ENCODE measurements around the gene APLP2. TPM values are rescaled to one million over a fixed set of nuclear protein-coding genes. Genes with fewer than 3 reads are reported as not detected.
"Not testable (repeated sequence)": the region's sequence is repeated elsewhere in the genome, so short reads cannot be mapped to it uniquely, and the experiment has no call there.

The APLP2 gene
- total RNA-seq, 1 donor from 2014 or later = 57.2 TPM

DNA sequence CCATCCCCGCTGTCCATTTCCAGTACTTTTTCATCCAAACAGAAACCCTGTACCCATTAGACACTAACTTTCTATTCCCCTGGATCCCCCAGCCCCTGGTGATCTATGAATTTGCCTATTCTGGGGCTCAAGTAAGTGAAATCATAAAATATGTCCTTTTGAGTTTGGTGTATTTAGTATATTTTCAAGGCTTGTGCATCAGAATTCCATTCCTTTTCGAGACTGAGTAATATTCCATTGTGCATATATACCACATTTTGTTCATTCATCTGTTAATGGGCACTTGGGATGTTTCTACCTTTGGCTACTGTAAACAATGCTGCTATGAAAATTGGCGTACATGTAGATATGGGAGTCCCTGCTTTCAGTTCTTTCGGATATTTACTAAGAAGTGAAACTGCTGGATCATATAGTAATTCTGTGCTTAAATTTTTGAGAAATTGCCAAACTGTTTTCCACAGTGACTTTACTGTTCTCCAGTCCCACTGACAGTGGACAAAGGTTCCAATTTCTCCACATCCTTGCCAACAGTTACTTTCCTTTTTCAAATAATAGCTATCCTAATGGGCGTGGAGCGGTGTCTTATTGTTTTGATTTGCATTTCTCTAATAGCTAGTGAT, 16.1 kb downstream of the APLP2 start:
- Mint-ChIP-seq H3K36me3 (ENCODE audit: low read depth) (no peaks in the 10 kb centered on the region), H3K4me3 (ENCODE audit: low read depth) (no peak overlapping the region), H3K4me1 (ENCODE audit: low read depth) (peaks cover 6% of the 10 kb centered on the region), H3K27me3 (ENCODE audit: low read depth) (peaks cover 13% of the 10 kb centered on the region), H3K9me3 (no peaks in the 10 kb centered on the region), H3K27ac (no peak overlapping the region)
- intact Hi-C loops (cut with micrococcal nuclease) = no loop called here
- DNase-seq (ENCODE audit: low spot score) = no peak

- DNase-seq (ENCODE audit: low spot score) = no peak
- Mint-ChIP-seq H3K27ac (no peak overlapping the region), H3K9me3 (no peaks in the 10 kb centered on the region), H3K4me1 (ENCODE audit: low read depth) (peaks cover 6% of the 10 kb centered on the region), H3K4me3 (ENCODE audit: low read depth) (no peak overlapping the region), H3K36me3 (ENCODE audit: low read depth) (no peaks in the 10 kb centered on the region), H3K27me3 (ENCODE audit: low read depth) (peaks cover 13% of the 10 kb centered on the region)
- intact Hi-C loops (cut with micrococcal nuclease) = no loop called here
Observed at GRCh38 chr11:130086669-130087068, 17.0 kb downstream of the APLP2 start.

DNA sequence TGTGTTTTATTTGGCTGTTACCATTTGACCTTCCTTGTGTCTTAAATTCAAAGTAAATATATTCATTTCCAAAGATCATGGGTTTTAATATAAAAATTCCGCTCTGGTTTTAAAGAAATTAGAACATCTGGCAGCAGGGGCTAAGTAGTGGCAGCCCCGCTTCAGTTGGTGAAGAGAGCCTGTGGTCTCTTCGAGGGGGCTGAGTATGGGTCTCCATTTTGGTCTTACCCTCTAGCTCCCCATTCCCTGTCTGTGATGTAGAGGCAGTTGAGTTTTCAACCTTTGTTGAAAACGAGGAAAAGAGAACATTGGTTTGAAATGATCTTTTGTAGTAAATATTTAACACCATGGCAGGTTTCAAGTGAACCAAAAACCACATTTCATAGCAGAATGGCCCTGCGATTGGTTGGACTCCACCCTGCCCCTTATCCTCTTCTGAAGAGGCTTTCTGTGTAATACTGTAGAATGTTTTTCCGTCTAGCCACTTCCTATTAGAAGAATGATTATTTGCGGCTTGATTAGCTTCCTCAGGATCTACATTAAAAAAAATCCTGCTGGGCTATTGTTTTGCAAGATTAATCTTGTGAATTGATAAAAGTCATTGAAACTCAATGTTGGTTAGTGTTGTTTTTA, 17.7 kb downstream of the APLP2 start:
- intact Hi-C loops (cut with micrococcal nuclease) = no loop called here
- H3K27me3 Mint-ChIP-seq (ENCODE audit: low read depth) = peaks cover 13% of the 10 kb centered on the region

DNA sequence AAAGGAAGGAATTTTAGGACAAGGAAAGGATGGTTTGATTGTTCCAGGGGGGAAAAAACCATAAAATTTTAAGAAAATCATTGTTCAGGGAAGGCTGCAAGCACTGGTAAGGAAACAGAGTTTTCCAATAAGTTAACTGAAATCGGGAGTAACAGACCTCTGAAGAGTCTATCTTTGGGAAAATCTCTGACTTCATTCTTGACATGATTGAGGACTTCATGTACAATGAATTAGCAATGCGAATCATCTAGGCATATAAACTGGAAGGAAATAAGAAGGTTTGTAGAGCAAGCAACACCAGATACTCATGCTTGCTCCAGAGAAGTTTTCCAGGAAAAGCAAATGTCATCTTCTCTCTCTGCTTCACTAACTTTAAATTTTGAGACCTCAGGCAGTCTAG, 18.5 kb downstream of the APLP2 start:
- no peak for DNase-seq (ENCODE audit: low spot score)
- H3K27me3 Mint-ChIP-seq (ENCODE audit: low read depth) = peaks cover 13% of the 10 kb centered on the region
- intact Hi-C loops (cut with micrococcal nuclease) = no loop called here
- H3K27ac Mint-ChIP-seq = no peak overlapping the region
- H3K4me1 Mint-ChIP-seq (ENCODE audit: low read depth) = peaks cover 6% of the 10 kb centered on the region
- H3K4me3 Mint-ChIP-seq (ENCODE audit: low read depth) = no peak overlapping the region
- no peaks in the 10 kb centered on the region for H3K9me3 Mint-ChIP-seq
- H3K36me3 Mint-ChIP-seq (ENCODE audit: low read depth) = no peaks in the 10 kb centered on the region

More for the DNA sequence above, 17.7 kb downstream of the APLP2 start:
- Mint-ChIP-seq H3K27ac (no peak overlapping the region), H3K36me3 (ENCODE audit: low read depth) (no peaks in the 10 kb centered on the region), H3K4me3 (ENCODE audit: low read depth) (no peak overlapping the region), H3K9me3 (no peaks in the 10 kb centered on the region), H3K4me1 (ENCODE audit: low read depth) (peaks cover 6% of the 10 kb centered on the region)
- no peak for DNase-seq (ENCODE audit: low spot score)

- H3K4me3 Mint-ChIP-seq (ENCODE audit: low read depth) = no peak overlapping the region
- H3K27me3 Mint-ChIP-seq (ENCODE audit: low read depth) = peaks cover 13% of the 10 kb centered on the region
- no peaks in the 10 kb centered on the region for H3K9me3 Mint-ChIP-seq
- intact Hi-C loops (cut with micrococcal nuclease) = no loop called here
- no peaks in the 10 kb centered on the region for H3K36me3 Mint-ChIP-seq (ENCODE audit: low read depth)
- H3K4me1 Mint-ChIP-seq (ENCODE audit: low read depth) = peaks cover 6% of the 10 kb centered on the region
- DNase-seq (ENCODE audit: low spot score) = no peak
- H3K27ac Mint-ChIP-seq = no peak overlapping the region
Observed at GRCh38 chr11:130088919-130089673, 19.4 kb downstream of the APLP2 start.

DNA sequence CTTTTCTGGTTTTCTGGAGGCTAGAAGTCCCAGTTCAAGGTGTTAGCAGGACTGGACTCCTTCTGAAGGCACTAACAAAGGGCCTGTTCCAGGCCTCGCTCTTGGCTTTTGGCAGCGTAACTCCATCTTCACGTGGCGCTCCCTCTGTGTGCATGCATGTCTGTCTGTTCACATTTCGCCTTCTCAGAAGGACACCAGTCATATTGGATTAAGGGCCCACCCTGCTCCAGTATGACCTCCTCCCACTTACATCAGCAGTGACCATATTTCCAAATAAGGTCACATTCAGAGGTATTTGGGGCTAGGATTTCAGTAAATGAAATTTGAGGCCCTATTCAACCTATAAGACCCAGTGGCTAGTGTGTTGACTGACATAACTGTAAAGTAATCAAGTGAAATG, 20.0 kb downstream of the APLP2 start:
- Mint-ChIP-seq H3K27me3 (ENCODE audit: low read depth) (peaks cover 12% of the 10 kb centered on the region), H3K36me3 (ENCODE audit: low read depth) (no peaks in the 10 kb centered on the region), H3K9me3 (no peaks in the 10 kb centered on the region), H3K4me3 (ENCODE audit: low read depth) (no peak overlapping the region), H3K4me1 (ENCODE audit: low read depth) (peaks cover 6% of the 10 kb centered on the region), H3K27ac (no peak overlapping the region)
- DNase-seq (ENCODE audit: low spot score) = no peak
- intact Hi-C loops (cut with micrococcal nuclease) = no loop called here

- H3K36me3 Mint-ChIP-seq (ENCODE audit: low read depth); H3K9me3 Mint-ChIP-seq; H3K27ac Mint-ChIP-seq; intact Hi-C loops (cut with micrococcal nuclease); DNase-seq (ENCODE audit: low spot score); H3K4me3 Mint-ChIP-seq (ENCODE audit: low read depth); H3K4me1 Mint-ChIP-seq (ENCODE audit: low read depth): not testable (repeated sequence)
- peaks cover 11% of the 10 kb centered on the region for H3K27me3 Mint-ChIP-seq (ENCODE audit: low read depth)
Observed at GRCh38 chr11:130090517-130090916, 20.8 kb downstream of the APLP2 start.

DNA sequence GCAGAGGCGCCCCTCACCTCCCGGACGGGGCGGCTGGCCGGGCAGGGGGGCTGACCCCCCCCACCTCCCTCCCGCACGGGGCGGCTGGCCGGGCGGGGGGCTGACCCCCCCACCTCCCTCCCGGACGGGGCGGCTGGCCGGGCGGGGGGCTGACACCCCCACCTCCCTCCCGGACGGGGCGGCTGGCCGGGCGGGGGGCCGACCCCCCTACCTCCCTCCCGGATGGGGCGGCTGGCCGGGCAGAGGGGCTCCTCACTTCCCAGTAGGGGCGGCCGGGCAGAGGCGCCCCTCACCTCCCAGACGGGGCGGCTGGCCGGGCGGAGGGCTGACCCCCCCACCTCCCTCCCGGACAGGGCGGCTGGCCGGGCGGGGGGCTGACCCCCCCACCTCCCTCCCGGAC, 21.5 kb downstream of the APLP2 start:
- DNase-seq (ENCODE audit: low spot score); H3K4me1 Mint-ChIP-seq (ENCODE audit: low read depth); H3K4me3 Mint-ChIP-seq (ENCODE audit: low read depth); intact Hi-C loops (cut with micrococcal nuclease); H3K27ac Mint-ChIP-seq; H3K9me3 Mint-ChIP-seq; H3K36me3 Mint-ChIP-seq (ENCODE audit: low read depth): not testable (repeated sequence)
- peaks cover 10% of the 10 kb centered on the region for H3K27me3 Mint-ChIP-seq (ENCODE audit: low read depth)

DNA sequence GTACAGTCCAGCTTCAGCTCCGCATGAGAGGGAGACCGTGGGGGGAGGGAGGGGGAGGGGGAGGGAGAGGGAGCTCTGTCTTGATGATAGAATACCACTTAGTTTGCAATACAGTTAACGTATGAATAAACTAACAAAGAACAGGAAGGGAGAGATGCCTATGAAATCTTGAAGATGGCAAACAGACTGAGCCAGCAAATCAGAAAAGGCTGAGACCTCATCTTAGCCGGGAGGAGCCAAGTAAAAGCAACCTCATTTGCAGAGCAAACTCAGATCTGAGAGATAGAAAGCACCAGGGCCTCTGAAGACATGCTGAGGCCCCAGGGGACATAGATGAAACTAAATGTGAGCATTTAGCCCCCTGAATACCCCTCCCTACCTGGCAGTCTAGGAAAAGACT, 23.0 kb downstream of the APLP2 start:
- peaks cover 3% of the 10 kb centered on the region for H3K4me1 Mint-ChIP-seq (ENCODE audit: low read depth)
- no peak overlapping the region for H3K4me3 Mint-ChIP-seq (ENCODE audit: low read depth)
- H3K9me3 Mint-ChIP-seq = no peaks in the 10 kb centered on the region
- no peak for DNase-seq (ENCODE audit: low spot score)
- intact Hi-C loops (cut with micrococcal nuclease) = no loop called here
- H3K27me3 Mint-ChIP-seq (ENCODE audit: low read depth) = peaks cover 3% of the 10 kb centered on the region
- no peak overlapping the region for H3K27ac Mint-ChIP-seq
- no peaks in the 10 kb centered on the region for H3K36me3 Mint-ChIP-seq (ENCODE audit: low read depth)

- peaks cover 2% of the 10 kb centered on the region for H3K4me1 Mint-ChIP-seq (ENCODE audit: low read depth)
- H3K9me3 Mint-ChIP-seq = no peaks in the 10 kb centered on the region
- no peak overlapping the region for H3K27ac Mint-ChIP-seq
- no peak for DNase-seq (ENCODE audit: low spot score)
- no peaks in the 10 kb centered on the region for H3K36me3 Mint-ChIP-seq (ENCODE audit: low read depth)
- peaks cover 1% of the 10 kb centered on the region for H3K27me3 Mint-ChIP-seq (ENCODE audit: low read depth)
- intact Hi-C loops (cut with micrococcal nuclease) = no loop called here
- H3K4me3 Mint-ChIP-seq (ENCODE audit: low read depth) = no peak overlapping the region
Observed at GRCh38 chr11:130094614-130095013, 24.9 kb downstream of the APLP2 start.

GRCh38 chr11:130095326-130095725, 25.6 kb downstream of the APLP2 start:
- no peaks in the 10 kb centered on the region for H3K36me3 Mint-ChIP-seq (ENCODE audit: low read depth)
- no peak for DNase-seq (ENCODE audit: low spot score)
- no peak overlapping the region for H3K4me3 Mint-ChIP-seq (ENCODE audit: low read depth)
- H3K27ac Mint-ChIP-seq = no peak overlapping the region
- H3K4me1 Mint-ChIP-seq (ENCODE audit: low read depth) = peaks cover 2% of the 10 kb centered on the region
- peaks cover 1% of the 10 kb centered on the region for H3K27me3 Mint-ChIP-seq (ENCODE audit: low read depth)
- no peaks in the 10 kb centered on the region for H3K9me3 Mint-ChIP-seq
- intact Hi-C loops (cut with micrococcal nuclease) = no loop called here

DNA sequence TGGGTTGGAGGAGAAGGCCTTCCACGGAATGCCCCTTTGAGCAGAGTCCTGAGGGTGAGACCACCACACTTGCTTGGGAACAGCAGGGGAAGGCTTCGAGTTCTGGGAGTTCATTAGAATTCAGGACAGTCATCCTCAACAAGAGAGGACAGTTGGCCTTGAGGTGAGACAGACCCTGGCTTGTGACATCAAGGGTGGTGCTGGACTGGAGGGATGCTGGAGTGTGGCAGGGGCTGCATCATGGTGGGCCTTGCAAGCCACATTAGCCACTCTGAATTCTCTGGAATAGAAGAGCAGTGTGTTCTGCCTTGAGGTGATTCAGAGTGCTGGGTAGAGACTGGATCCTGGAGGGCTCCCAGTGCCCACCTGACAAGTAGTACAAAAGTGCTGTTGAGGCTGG, 26.3 kb downstream of the APLP2 start:
- no peak for DNase-seq (ENCODE audit: low spot score)
- H3K27me3 Mint-ChIP-seq (ENCODE audit: low read depth) = peaks cover 1% of the 10 kb centered on the region
- H3K4me1 Mint-ChIP-seq (ENCODE audit: low read depth) = peaks cover 2% of the 10 kb centered on the region
- intact Hi-C loops (cut with micrococcal nuclease) = no loop called here
- no peaks in the 10 kb centered on the region for H3K9me3 Mint-ChIP-seq
- H3K4me3 Mint-ChIP-seq (ENCODE audit: low read depth) = no peak overlapping the region
- H3K36me3 Mint-ChIP-seq (ENCODE audit: low read depth) = no peaks in the 10 kb centered on the region
- no peak overlapping the region for H3K27ac Mint-ChIP-seq

DNA sequence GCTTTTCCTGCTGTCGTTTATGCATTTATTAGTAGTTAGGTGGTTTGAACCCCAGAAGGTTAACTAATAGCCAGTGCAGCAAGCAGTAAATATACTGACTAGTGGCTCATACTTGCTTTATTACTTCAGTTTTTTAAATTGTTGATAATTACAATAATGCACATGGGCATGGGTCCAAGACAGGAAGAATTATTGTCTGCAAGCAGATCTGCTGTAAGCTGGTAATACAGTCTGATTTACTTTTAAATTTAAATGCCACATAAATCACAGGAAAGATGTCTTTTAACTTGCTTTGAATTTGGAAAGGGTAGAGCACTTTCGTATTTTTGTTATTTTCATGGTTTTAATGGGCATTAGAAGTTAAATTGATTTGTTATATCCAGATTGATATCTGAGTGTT, 27.1 kb downstream of the APLP2 start:
- no peak overlapping the region for H3K4me3 Mint-ChIP-seq (ENCODE audit: low read depth)
- intact Hi-C loops (cut with micrococcal nuclease) = no loop called here
- no peaks in the 10 kb centered on the region for H3K9me3 Mint-ChIP-seq
- H3K27me3 Mint-ChIP-seq (ENCODE audit: low read depth) = peaks cover 1% of the 10 kb centered on the region
- H3K36me3 Mint-ChIP-seq (ENCODE audit: low read depth) = no peaks in the 10 kb centered on the region
- no peak for DNase-seq (ENCODE audit: low spot score)
- H3K27ac Mint-ChIP-seq = no peak overlapping the region
- H3K4me1 Mint-ChIP-seq (ENCODE audit: low read depth) = peaks cover 2% of the 10 kb centered on the region

Data from activated T-helper 2 cell treated with anti-CD3 and anti-CD28 coated beads, Interferon-gamma antibody, Interleukin-2, Interleukin-4, amounts not matched to agents 10 μg/mL and 5 μg/mL and 100 μg/mL, durations not matched to agents 14 hours and 24 hours and 36 hours (primary cell).